H1 (cell line): ENCODE results near the gene C4B. TPM values are rescaled to one million over a fixed set of nuclear protein-coding genes. Genes with fewer than 3 reads are reported as not detected.

Source experiments
- CTCF ChIA-PET: fragments of 300-600 bp; sonication (Branson Sonifier 250); formaldehyde crosslinking; loops from one replicate; lab custom pipeline; 2021; ENCODE audit not compliant: partially characterized antibody; lab: Charles Lee
- POLR2A ChIA-PET: fragments of 300-600 bp; sonication (Branson Sonifier 250); formaldehyde crosslinking; loops from one replicate; lab custom pipeline; 2021; ENCODE audit warnings: inconsistent platforms; ENCODE audit not compliant: partially characterized antibody; lab: Charles Lee
- DNase-seq, 2 experiments: peaks; one replicate each; pipeline versions ENCODE4 v3.0.0 to v3.0.0-alpha.2; 2010 to 2022; ENCODE audit warnings: low spot score in 2 of 2, low read depth in 1 of 2, mixed read lengths in 1 of 2
- FAIRE-seq: peaks from 2 replicates; lab custom pipeline; 2011; peaks lifted over from hg19 to GRCh38; lab: Jason Lieb, UNC
- H2AFZ ChIP-seq: 2 replicates; pipeline ENCODE4 v1.8.1; 2012; ENCODE audit warnings: low read length, inconsistent platforms
- H2AK5ac ChIP-seq: 2 replicates; pipeline ENCODE4 v1.6.1; 2013; ENCODE audit warnings: low read depth, low read length
- H2BK120ac ChIP-seq: replicated peaks from 2 replicates; pipeline ENCODE3; 2013; ENCODE audit warnings: low read depth, low read length, inconsistent platforms
- H2BK12ac ChIP-seq: 2 replicates; pipeline ENCODE4 v1.6.1; 2013; ENCODE audit warnings: low read depth, low read length
- H2BK15ac ChIP-seq: 2 replicates; pipeline ENCODE4 v1.6.1; 2013; ENCODE audit warnings: low read length
- H2BK20ac ChIP-seq: 2 replicates; pipeline ENCODE4 v1.6.1; 2013; ENCODE audit warnings: low read length
- H2BK5ac ChIP-seq: 2 replicates; pipeline ENCODE4 v1.6.1; 2013; ENCODE audit warnings: low read depth, low read length
- H3K14ac ChIP-seq: 2 replicates; pipeline ENCODE4 v1.6.1; 2013; ENCODE audit warnings: inconsistent platforms; ENCODE audit not compliant: insufficient read length
- H3K18ac ChIP-seq: 2 replicates; pipeline ENCODE4 v1.6.1; 2013; ENCODE audit warnings: low read length; ENCODE audit errors: extremely low read depth
- H3K23ac ChIP-seq: 2 replicates; pipeline ENCODE4 v1.6.1; 2013; ENCODE audit warnings: inconsistent platforms; ENCODE audit not compliant: insufficient read length
- H3K23me2 ChIP-seq: 2 replicates; pipeline ENCODE4 v1.6.1; 2013; ENCODE audit warnings: low read depth, low read length
- H3K27ac ChIP-seq: 2 replicates; pipeline ENCODE4 v1.6.1; 2011; ENCODE audit warnings: low read depth, low read length, inconsistent platforms
- H3K27me3 ChIP-seq, 4 experiments: replicated peaks in 1 of 4; 1 replicate in 1 of 4; 2 replicates in 3 of 4; pipeline versions ENCODE4 v1.6.1 to v1.8.1; 2011 to 2013; ENCODE audit warnings: low read length in 3 of 4, mild to moderate bottlenecking in 3 of 4, inconsistent platforms in 2 of 4, mixed read lengths in 2 of 4, moderate library complexity in 1 of 4; ENCODE audit not compliant: control insufficient read depth in 3 of 4, insufficient read depth in 3 of 4; ENCODE audit errors: extremely low read depth in 1 of 4
- H3K36me3 ChIP-seq, 4 experiments: 2 replicates each; pipeline versions ENCODE4 v1.6.1 to v1.8.1; 2011 to 2013; ENCODE audit warnings: mild to moderate bottlenecking in 4 of 4, low read length in 3 of 4, moderate library complexity in 2 of 4, control low read depth in 1 of 4, inconsistent platforms in 1 of 4; ENCODE audit not compliant: insufficient read depth in 4 of 4, control insufficient read depth in 2 of 4
- H3K4ac ChIP-seq: replicated peaks from 2 replicates; pipeline ENCODE3; 2013; ENCODE audit warnings: low read length, low read depth, mixed read lengths, inconsistent platforms; ENCODE audit not compliant: insufficient read length
- H3K4me1 ChIP-seq, 4 experiments: replicated peaks in 1 of 4; 1 replicate in 1 of 4; 2 replicates in 3 of 4; pipeline versions ENCODE4 v1.6.1 to v1.8.1; 2011 to 2013; ENCODE audit warnings: low read length in 3 of 4, inconsistent platforms in 2 of 4, mixed read lengths in 1 of 4; ENCODE audit not compliant: insufficient read depth in 4 of 4, control insufficient read depth in 3 of 4
- H3K4me2 ChIP-seq, 2 experiments: 2 replicates each; pipeline versions ENCODE4 v1.6.1 to v1.8.1; 2011 to 2013; ENCODE audit warnings: low read depth in 2 of 2, low read length in 2 of 2, control low read depth in 1 of 2, inconsistent platforms in 1 of 2, mild to moderate bottlenecking in 1 of 2; ENCODE audit not compliant: insufficient read depth in 1 of 2
- H3K4me3 ChIP-seq, 4 experiments: fragments of 200-600, 300-600 bp in 1 of 4; sonication (generic), shearing (Covaris generic), sonication (Bioruptor Twin) in 1 of 4; 2 replicates each; pipeline versions ENCODE4 v1.5.1 to v1.8.1; 2011 to 2016; ENCODE audit warnings: low read length in 4 of 4, low read depth in 3 of 4, control low read depth in 2 of 4, inconsistent platforms in 2 of 4, mild to moderate bottlenecking in 2 of 4, mixed read lengths in 1 of 4, moderate library complexity in 1 of 4; ENCODE audit not compliant: insufficient read depth in 2 of 4; ENCODE audit errors: extremely low read depth in 1 of 4
- H3K56ac ChIP-seq: replicated peaks from 2 replicates; pipeline ENCODE3; 2013; ENCODE audit warnings: low read depth, mild to moderate bottlenecking, mixed read lengths, low read length, inconsistent platforms; ENCODE audit not compliant: insufficient read length
- H3K79me1 ChIP-seq: 2 replicates; pipeline ENCODE4 v1.6.1; 2013; ENCODE audit warnings: low read depth, low read length, control low read depth
- H3K79me2 ChIP-seq, 2 experiments: 2 replicates each; pipeline versions ENCODE4 v1.6.1 to v1.8.1; 2012 to 2013; ENCODE audit warnings: low read length in 2 of 2, mild to moderate bottlenecking in 2 of 2, inconsistent platforms in 1 of 2; ENCODE audit not compliant: insufficient read depth in 2 of 2, control insufficient read depth in 1 of 2
- H3K9ac ChIP-seq, 4 experiments: replicated peaks in 1 of 4; 1 replicate in 1 of 4; 2 replicates in 3 of 4; pipeline versions ENCODE4 v1.6.1 to v1.8.1; 2011 to 2013; ENCODE audit warnings: low read depth in 3 of 4, low read length in 3 of 4, control low read depth in 2 of 4, mild to moderate bottlenecking in 2 of 4, moderate library complexity in 2 of 4, inconsistent platforms in 1 of 4; ENCODE audit errors: extremely low read depth in 1 of 4
- H3K9me3 ChIP-seq, 2 experiments: 2 replicates each; pipeline versions ENCODE4 v1.6.1 to v1.8.1; 2012 to 2013; ENCODE audit warnings: mild to moderate bottlenecking in 2 of 2, moderate library complexity in 2 of 2, control low read depth in 1 of 2, inconsistent platforms in 1 of 2, low read depth in 1 of 2, low read length in 1 of 2, mixed read lengths in 1 of 2; ENCODE audit not compliant: insufficient read depth in 2 of 2
- H4K20me1 ChIP-seq, 2 experiments: replicated peaks in 1 of 2; 2 replicates each; pipeline versions ENCODE3 to v1.8.1; 2011 to 2013; ENCODE audit warnings: inconsistent platforms in 2 of 2, low read length in 2 of 2, mild to moderate bottlenecking in 1 of 2; ENCODE audit not compliant: insufficient read depth in 2 of 2, control insufficient read depth in 1 of 2
- H4K5ac ChIP-seq: 2 replicates; pipeline ENCODE4 v1.6.1; 2013; ENCODE audit warnings: low read length, low read depth, mixed read lengths, inconsistent platforms; ENCODE audit not compliant: insufficient read length
- H4K8ac ChIP-seq: 2 replicates; pipeline ENCODE4 v1.8.0; 2013; ENCODE audit warnings: mild to moderate bottlenecking, moderate library complexity, low read length, inconsistent platforms; ENCODE audit not compliant: insufficient read depth; ENCODE audit errors: extremely low read depth
- H4K91ac ChIP-seq: replicated peaks from 2 replicates; pipeline ENCODE3; 2013; ENCODE audit warnings: low read length, mixed read lengths, inconsistent platforms; ENCODE audit not compliant: insufficient read length
- CBX5 ChIP-seq: fragments of 300-800, 300-1000 bp; sonication (generic); IDR thresholded peaks from 2 replicates; pipeline ENCODE4 v1.7.1; 2016; ENCODE audit warnings: antibody characterized with exemption, low read length, low read depth
- CBX8 ChIP-seq: fragments of 300-800, 300-1000 bp; sonication (generic); IDR thresholded peaks from 2 replicates; pipeline ENCODE4 v1.7.1; 2016; ENCODE audit warnings: low read depth, low read length, borderline replicate concordance
- CHD1 ChIP-seq: IDR thresholded peaks from 2 replicates; pipeline ENCODE4 v1.6.1; 2012; ENCODE audit warnings: low read depth, low read length, improper control_type of control experiment
- CREB1 ChIP-seq: IDR thresholded peaks from 2 replicates; pipeline ENCODE4 v1.6.1; 2012; ENCODE audit warnings: inconsistent platforms
- CTBP2 ChIP-seq: IDR thresholded peaks from 2 replicates; pipeline ENCODE4 v1.7.0; 2011; ENCODE audit warnings: borderline replicate concordance, mild to moderate bottlenecking, moderate library complexity, mixed read lengths, low read length; ENCODE audit not compliant: insufficient read depth, insufficient read length
- CTCF ChIP-seq, 3 experiments: IDR thresholded peaks; 1 replicate in 2 of 3; 2 replicates in 1 of 3; pipeline versions ENCODE4 v1.5.1 to v1.6.1; 2011; ENCODE audit warnings: low read length in 3 of 3, mild to moderate bottlenecking in 3 of 3, inconsistent platforms in 2 of 3, low read depth in 1 of 3, moderate library complexity in 1 of 3; ENCODE audit not compliant: insufficient read depth in 1 of 3; ENCODE audit errors: control extremely low read depth in 1 of 3
- JUND ChIP-seq: IDR thresholded peaks from 2 replicates; pipeline ENCODE4 v1.6.1; 2011; ENCODE audit warnings: mild to moderate bottlenecking, improper control_type of control experiment, low read length
- KDM1A ChIP-seq: fragments of 200-600, 300-600 bp; sonication (generic); IDR thresholded peaks from 2 replicates; pipeline ENCODE4 v1.7.1; 2016; ENCODE audit warnings: mild to moderate bottlenecking, low read length, borderline replicate concordance
- KDM4A ChIP-seq: IDR thresholded peaks from one replicate; pipeline ENCODE4 v1.7.1; 2012; ENCODE audit warnings: low read depth, mild to moderate bottlenecking, moderate library complexity, low read length, inconsistent platforms; ENCODE audit not compliant: severe bottlenecking
- SAP30 ChIP-seq: fragments of 300-600 bp; sonication (generic); IDR thresholded peaks from 2 replicates; pipeline ENCODE4 v1.7.1; 2012; ENCODE audit warnings: low read length, moderate library complexity, mild to moderate bottlenecking, inconsistent platforms; ENCODE audit not compliant: insufficient read depth, insufficient replicate concordance
- TCF12 ChIP-seq: IDR thresholded peaks from 2 replicates; pipeline ENCODE4 v1.6.1; 2011; ENCODE audit warnings: low read depth, mild to moderate bottlenecking, low read length
- WGBS, 2 experiments: shearing (Covaris generic) in 1 of 2; methylation state at CpG; one replicate each; pipeline versions ENCODE4 v1.1.6 to v1.1.7; 2013 to 2015; ENCODE audit warnings: low lambda C conversion rate in 2 of 2, mixed read lengths in 2 of 2, inconsistent platforms in 1 of 2, low coverage in 1 of 2, missing lambda C conversion rate in 1 of 2; ENCODE audit not compliant: insufficient replicate concordance in 2 of 2, insufficient coverage in 1 of 2, insufficient read length in 1 of 2; ENCODE audit errors: extremely low coverage in 1 of 2, missing lambda C conversion rate in 1 of 2; 5-methylcytosine and 5-hydroxymethylcytosine counted together
- polyA plus RNA-seq, 7 experiments: library from polyadenylated mRNA; depleted of rRNA in 3 of 7; stranded (reverse) in 5 of 7; unstranded in 2 of 7; fragments of >200 nt in 5 of 7; fragments of 200-250 nt in 2 of 7; gene quantifications; 1 replicate in 5 of 7; 2 replicates in 1 of 7; 4 replicates in 1 of 7; pipeline versions ENCODE4 v1.2.1 to v1.2.3, GENCODE V29; 2011 to 2013; ENCODE audit warnings: missing spikeins in 2 of 7, mixed read lengths in 2 of 7
- total RNA-seq: library from RNA; stranded (reverse); fragmentation: NEBNext Ultra II Directional; extraction: Animal tissue kit (Norgen Biotek cat#: 25700); gene quantifications from 2 replicates; pipeline ENCODE4 v1.2.1, GENCODE V29; 2021

C4B gene
- total and polyA plus RNA-seq, 2 of the 8 experiments (the other 6 are each of a cell fraction or from before 2014, with no cell fraction given), result 0.74 to 3.5 TPM

- Histone ChIP-seq H3K4me3 (no peak overlapping the region), H2BK120ac (no peak overlapping the region), H4K8ac (no peak overlapping the region), H4K20me1 (peaks cover 0 to 3% of the 10 kb centered on the region in 2 experiments), H3K4ac (no peak overlapping the region), H2BK12ac (no peak overlapping the region), H3K79me2 (peaks cover 0 to 2% of the 10 kb centered on the region in 2 experiments; a peak in 1 of 4 replicates), H3K23me2 (peaks cover 11% of the 10 kb centered on the region), H3K9me3 (no peaks in the 10 kb centered on the region), H2BK20ac (no peak overlapping the region), H3K4me2 (no peak overlapping the region), H2AFZ (no peak overlapping the region), H3K23ac (no peak overlapping the region), H2AK5ac (no peak overlapping the region), H4K5ac (no peak overlapping the region), H3K56ac (no peak overlapping the region), H2BK15ac (no peak overlapping the region), H3K79me1 (peaks cover 4% of the 10 kb centered on the region; the same call in 1 of the 2 replicates), H3K18ac (no peak overlapping the region), H3K27ac (no peak overlapping the region), H3K14ac (no peak overlapping the region), H3K4me1 (peaks cover 0 to 6% (median 3%) of the 10 kb centered on the region in 4 experiments; a peak in 4 of 7 replicates), H3K9ac (no peak overlapping the region), H3K27me3 (no peaks in the 10 kb centered on the region; a peak in 1 of 7 replicates), H3K36me3 (peaks cover 13 to 51% (median 41%) of the 10 kb centered on the region in 4 experiments), H2BK5ac (no peak overlapping the region), H4K91ac (no peak overlapping the region)
- 94% methylated on average over 3 of the region's 3 CpGs; no CpG with 5 or more reads in 1 of the 2 experiments for WGBS, 2 experiments
- DNase-seq, result no peak
- ChIA-PET POLR2A (interaction anchor here (0.6 to 15.3 kb wide), 2 partner anchors 12 to 13 kb away, joined by 3 to 279 read pairs; partner anchors contain the start of genes NELFE and SKIC2), CTCF (interaction anchor here (10.2 kb wide), 1 partner anchor 16 kb away, joined by 84 read pairs; no protein-coding TSS in a partner anchor)
- FAIRE-seq, result no peak
- TF ChIP-seq CTCF (IDR thresholded peaks at IDR 0.05; ENCODE audit: control extremely low read depth in 1 of 3, insufficient read depth in 1 of 3, low read depth in 1 of 3, low read length in 3 of 3), result no peak
- no peak for TF ChIP-seq CBX8
- TF ChIP-seq CREB1, result no peak
- TF ChIP-seq SAP30, result no peak
- no peak for TF ChIP-seq CTBP2
- TF ChIP-seq CHD1, result no peak
- no peak for TF ChIP-seq KDM1A
- TF ChIP-seq KDM4A, result no peak
- no peak for TF ChIP-seq CBX5
- TF ChIP-seq TCF12, result no peak
- TF ChIP-seq JUND, result no peak
Measured at GRCh38 chr6:31967926-31968320, 46.7 kb upstream of the C4B start.
